GM21367 (cell line): ENCODE data around the gene HDAC1.
"Not testable (repeated sequence)": the region's sequence is repeated elsewhere in the genome, so short reads cannot be mapped to it uniquely, and the experiment has no call there.

Experiments used
- ATAC-seq: cut with Tn5 transposase; IDR thresholded peaks from one replicate; pipeline ENCODE4 v1.9.1; 2021; ENCODE audit not compliant: unreplicated experiment

The HDAC1 gene

GRCh38 chr1:32345289-32345827 lies 53.5 kb downstream of the HDAC1 start:
- ATAC-seq: no peak

DNA sequence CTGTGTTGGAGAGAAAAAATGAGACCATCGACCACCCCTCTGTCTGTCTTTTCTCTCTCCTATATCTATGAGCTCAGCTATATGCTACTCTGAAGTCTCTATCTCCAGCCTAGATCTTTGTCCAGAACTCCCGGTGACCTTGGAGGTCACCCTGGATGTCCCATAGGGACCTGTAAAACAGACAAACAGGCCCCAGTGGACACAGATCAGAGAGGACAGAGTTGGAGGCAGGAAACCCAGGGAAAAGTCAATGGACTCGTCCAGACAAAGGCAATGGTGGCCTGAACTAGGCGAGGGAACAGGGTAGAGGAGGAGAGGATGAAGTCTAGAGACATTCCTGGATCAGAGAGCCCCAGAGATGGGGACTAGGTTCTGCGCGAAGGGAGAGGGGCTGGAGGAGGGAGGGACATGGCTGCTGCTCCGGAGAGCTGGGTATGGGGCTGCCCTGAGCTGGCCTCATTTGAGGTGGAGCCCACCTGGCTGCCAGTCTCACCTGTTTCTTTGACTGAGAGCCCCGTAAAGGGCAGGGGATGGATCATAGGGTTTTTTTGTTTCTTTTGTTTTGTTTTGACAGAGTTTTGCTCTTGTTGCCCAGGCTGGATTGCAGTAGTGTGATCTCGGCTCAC lies 54.8 kb downstream of the HDAC1 start:
- no peak for ATAC-seq

- no peak for ATAC-seq
Observed at GRCh38 chr1:32349211-32349708, 57.4 kb downstream of the HDAC1 start.

GRCh38 chr1:32350785-32351398 lies 59.0 kb downstream of the HDAC1 start:
- ATAC-seq: peak; percentile 10

- ATAC-seq: peak; percentile 73
Observed at GRCh38 chr1:32351399-32352238, 59.7 kb downstream of the HDAC1 start.

GRCh38 chr1:32352239-32352745 lies 60.4 kb downstream of the HDAC1 start:
- no peak for ATAC-seq

- no peak for ATAC-seq
Observed at GRCh38 chr1:32352831-32353383, 61.0 kb downstream of the HDAC1 start.

- no peak for ATAC-seq
Observed at GRCh38 chr1:32353431-32353830, 61.5 kb downstream of the HDAC1 start.

DNA sequence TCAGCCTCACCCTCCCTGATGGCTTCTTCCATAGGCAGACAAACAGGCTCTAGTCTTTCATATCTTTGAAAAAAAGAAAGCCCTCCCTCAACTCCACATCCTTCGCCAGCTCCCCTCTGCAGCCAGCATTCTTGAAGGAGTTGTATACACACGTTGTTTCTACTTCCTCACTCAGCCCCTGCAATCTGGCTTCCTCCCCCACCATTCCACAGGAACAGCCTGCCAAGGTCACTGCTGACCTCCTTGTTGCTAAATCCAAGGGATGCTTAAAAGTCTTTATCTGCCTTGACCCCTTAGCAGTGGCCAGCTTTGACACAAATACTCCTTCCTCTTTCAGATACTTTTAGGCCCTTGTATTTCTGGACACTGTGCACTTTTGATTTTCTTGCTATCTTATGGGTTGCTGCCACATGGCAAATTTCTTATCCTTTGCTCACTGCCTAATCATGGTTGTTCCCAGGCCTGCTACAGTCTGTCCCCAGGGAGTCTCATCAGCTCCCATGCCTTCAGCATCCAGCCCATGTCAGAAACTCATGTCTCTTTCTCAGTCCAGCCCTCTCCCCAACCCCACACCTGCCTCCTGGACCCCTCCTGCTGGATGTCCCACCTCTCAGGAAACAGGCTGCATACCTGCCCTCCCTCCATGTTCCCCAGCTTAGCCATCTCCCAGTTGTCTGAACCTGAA lies 62.1 kb downstream of the HDAC1 start:
- ATAC-seq: no peak

GRCh38 chr1:32355778-32356177 lies 63.9 kb downstream of the HDAC1 start:
- not testable (repeated sequence) for ATAC-seq

- no peak for ATAC-seq
Observed at GRCh38 chr1:32356478-32356877, 64.6 kb downstream of the HDAC1 start.

DNA sequence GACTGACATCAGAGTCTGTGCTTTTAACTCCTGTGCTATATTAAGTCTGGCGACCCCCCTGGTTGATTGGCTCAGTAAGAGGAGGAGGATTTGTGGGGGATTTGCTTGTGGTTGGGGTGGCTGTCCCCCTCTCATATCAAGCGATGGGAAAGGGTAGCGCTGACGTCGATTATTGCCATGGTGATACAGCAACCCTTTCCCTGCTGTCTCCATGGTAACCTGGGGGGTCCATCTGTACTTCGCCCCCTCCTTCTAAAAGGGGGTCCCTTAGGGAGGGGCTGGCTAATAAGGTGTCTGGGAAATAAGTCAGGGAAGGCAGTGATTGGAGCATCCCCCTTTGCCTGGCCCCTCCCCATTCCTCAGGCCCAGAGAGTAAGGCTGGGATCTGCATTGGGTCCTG lies 65.7 kb downstream of the HDAC1 start:
- ATAC-seq: no peak

DNA sequence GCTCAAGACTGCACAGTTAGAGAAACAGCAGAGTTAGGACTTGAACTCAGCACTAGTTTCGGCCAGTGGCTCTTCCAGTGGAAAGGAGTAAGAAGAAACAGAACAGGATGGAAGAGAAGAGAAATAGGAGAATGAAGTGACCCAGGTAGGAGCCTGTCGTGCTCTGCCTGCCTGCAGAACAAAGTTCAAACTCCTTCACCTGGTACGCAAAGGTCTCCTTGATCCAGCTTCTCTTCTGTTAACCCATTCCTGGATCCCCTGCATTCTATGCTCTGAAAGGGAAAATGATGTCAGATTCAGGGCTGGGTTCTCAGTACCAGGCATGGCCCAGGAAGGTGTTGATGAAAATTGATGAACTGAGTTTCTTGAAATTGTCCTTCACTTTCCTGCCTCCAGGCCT lies 66.6 kb downstream of the HDAC1 start:
- no peak for ATAC-seq

- ATAC-seq: no peak
Observed at GRCh38 chr1:32361308-32361673, 69.4 kb downstream of the HDAC1 start.

- ATAC-seq: no peak
Observed at GRCh38 chr1:32361674-32362473, 70.0 kb downstream of the HDAC1 start.

DNA sequence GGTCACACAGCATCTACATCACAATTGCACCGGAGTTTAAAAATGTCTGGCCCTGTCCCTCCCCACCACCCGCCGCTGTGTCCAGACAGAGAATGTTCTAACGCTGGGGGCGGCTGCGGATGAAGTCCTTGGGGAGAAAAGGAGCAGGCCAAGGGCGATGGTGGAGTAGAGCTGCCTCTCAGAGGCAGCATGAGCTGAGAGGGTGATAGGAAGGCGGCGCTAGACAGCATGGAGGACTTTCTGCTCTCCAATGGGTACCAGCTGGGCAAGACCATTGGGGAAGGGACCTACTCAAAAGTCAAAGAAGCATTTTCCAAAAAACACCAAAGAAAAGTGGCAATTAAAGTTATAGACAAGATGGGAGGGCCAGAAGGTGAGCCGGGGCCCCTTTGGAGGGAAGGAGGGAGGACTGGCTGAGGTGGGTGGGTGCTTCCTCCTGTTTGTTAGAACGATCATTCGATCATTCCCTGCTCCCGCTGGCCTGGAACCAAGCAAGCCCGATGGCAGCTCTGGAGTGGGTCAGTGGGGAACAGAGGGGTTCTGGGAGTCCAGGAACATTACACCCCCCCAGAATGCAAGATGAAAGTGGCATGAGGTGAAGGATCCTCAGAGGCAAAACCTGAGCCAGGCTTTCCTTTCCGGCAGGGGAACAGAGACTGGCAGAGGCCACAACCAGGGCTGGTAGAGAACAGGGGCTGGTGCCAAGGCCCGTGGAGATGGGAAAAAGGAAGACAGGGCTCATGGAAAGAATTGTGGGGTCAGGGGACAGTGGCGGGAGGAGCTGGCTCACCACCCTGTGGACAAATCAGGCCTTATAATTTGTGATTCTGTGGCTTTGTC lies 70.8 kb downstream of the HDAC1 start, which contains the start of the genes FAM229A and TSSK3:
Gene FAM229A (minus strand): TSS at position 12 of the 840 bp plus-strand sequence. CDS start 394 bp downstream, outside the sequence.
Gene TSSK3 (plus strand): TSS at position 66 of the 840 bp plus-strand sequence. CDS start 163 bp downstream, at position 229.
- no peak for ATAC-seq

DNA sequence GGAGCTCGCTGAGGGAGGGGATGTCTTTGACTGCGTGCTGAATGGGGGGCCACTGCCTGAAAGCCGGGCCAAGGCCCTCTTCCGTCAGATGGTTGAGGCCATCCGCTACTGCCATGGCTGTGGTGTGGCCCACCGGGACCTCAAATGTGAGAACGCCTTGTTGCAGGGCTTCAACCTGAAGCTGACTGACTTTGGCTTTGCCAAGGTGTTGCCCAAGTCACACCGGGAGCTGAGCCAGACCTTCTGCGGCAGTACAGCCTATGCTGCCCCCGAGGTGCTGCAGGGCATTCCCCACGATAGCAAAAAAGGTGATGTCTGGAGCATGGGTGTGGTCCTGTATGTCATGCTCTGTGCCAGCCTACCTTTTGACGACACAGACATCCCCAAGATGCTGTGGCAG lies 71.8 kb downstream of the HDAC1 start:
- ATAC-seq: no peak

DNA sequence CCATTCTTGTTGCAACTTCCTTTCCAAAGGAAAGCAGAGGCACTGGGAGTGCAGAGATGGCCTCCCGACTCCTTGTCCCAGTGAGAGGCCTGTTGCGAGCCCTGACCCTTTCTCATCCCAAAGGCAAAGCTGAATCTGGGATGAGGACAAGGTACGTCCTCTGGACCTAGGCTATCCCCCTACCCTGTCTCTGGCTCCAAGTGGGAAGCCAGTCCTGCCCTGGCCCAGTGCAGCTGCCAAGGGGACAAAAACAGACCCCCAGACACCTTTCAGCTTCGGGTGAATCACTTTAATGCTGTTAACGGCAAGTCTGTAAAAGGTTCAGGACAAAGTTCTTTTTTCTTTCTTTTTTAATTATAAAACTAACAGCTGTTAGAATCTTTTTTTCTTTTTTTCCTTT lies 73.0 kb downstream of the HDAC1 start:
- ATAC-seq: no peak

- ATAC-seq: no peak
Observed at GRCh38 chr1:32365445-32365844, 73.6 kb downstream of the HDAC1 start.
